Measurements from ENCODE around the gene DCDC2B. TPM values are rescaled to one million over a fixed set of nuclear protein-coding genes. Genes with fewer than 3 reads are reported as not detected.

Gene DCDC2B
- polyA plus RNA-seq, 3 donors from 2014 or later, result not detected

DNA sequence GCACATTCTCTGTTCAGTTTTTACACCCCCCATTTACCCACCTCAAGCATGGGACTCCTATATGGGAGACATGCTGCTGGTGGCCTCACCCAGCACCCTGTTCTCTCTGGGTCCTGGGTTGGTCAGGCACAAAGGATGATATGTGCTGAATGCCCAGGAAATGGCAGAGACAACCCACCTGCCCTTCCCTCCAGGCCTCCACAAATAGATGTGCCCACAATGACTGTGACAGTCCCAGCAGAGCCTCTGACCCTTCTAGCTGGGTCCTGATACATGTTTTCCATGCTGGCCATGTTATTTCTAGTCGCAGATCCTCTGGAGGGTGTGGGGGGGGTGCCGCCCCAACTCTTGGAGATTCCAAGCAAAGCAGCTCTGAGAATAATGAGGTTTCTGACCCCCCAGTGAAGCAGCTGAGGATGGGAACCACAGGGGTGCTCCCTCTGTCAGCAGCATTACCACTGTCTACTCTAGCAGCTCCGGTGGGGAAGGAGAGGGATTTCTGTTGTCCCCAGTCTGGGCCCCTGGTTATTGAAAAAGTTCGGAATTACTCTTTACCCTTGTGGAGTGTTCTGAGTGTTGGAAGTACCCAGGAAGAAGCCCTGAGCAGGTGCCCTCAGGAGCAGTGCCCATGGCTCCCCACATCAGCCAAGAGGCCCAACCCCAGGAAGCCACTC is 9.7 kb upstream of the DCDC2B start:
- H3K9me3 Mint-ChIP-seq, result no peaks in the 10 kb centered on the region
- peaks cover 57 to 78% of the 10 kb centered on the region in 2 donors for H3K4me1 Mint-ChIP-seq
- peaks cover 2 to 4% (median 3%) of the 10 kb centered on the region in 3 donors for H3K27me3 Mint-ChIP-seq (ENCODE audit: low read depth in 3 of 3)
- DNase-seq, result no peak
- peak overlapping the region in 5 of 6 donors; percentile 32 to 98 (median 93) for H3K27ac Mint-ChIP-seq
- H3K4me3 Mint-ChIP-seq, result peak overlapping the region in 1 of 5 donors; percentile 14
- H3K36me3 Mint-ChIP-seq, result peaks cover under 1 to 29% (median 3%) of the 10 kb centered on the region in 3 donors

DNA sequence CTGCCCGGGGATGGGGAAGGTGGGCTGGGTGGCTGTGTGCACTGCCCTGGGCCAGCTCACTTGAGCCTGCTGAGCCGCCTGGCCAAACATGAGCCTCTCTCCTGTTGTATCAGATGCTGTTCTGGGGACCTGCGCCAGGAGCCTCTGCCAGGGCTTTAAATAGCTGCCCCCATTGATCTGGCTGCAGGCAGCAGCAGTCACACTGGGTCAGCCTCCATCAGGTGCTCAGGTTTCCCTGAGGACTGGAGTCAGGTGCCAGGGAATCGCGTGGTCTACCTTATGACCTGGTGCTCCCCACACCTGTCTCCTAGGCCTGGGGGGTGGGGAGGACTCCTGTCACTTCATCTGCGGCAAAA is 9.2 kb upstream of the DCDC2B start:
- no peaks in the 10 kb centered on the region for H3K9me3 Mint-ChIP-seq
- H3K4me1 Mint-ChIP-seq, result peaks cover 61 to 75% of the 10 kb centered on the region in 2 donors
- DNase-seq, result no peak
- peaks cover 2 to 4% (median 3%) of the 10 kb centered on the region in 3 donors for H3K27me3 Mint-ChIP-seq (ENCODE audit: low read depth in 3 of 3)
- H3K4me3 Mint-ChIP-seq, result peak overlapping the region; percentile 90 to 98 (median 95)
- peak overlapping the region in 5 of 6 donors; percentile 85 to 98 (median 94) for H3K27ac Mint-ChIP-seq
- peaks cover 0 to 25% (median 0%) of the 10 kb centered on the region in 3 donors for H3K36me3 Mint-ChIP-seq

DNA sequence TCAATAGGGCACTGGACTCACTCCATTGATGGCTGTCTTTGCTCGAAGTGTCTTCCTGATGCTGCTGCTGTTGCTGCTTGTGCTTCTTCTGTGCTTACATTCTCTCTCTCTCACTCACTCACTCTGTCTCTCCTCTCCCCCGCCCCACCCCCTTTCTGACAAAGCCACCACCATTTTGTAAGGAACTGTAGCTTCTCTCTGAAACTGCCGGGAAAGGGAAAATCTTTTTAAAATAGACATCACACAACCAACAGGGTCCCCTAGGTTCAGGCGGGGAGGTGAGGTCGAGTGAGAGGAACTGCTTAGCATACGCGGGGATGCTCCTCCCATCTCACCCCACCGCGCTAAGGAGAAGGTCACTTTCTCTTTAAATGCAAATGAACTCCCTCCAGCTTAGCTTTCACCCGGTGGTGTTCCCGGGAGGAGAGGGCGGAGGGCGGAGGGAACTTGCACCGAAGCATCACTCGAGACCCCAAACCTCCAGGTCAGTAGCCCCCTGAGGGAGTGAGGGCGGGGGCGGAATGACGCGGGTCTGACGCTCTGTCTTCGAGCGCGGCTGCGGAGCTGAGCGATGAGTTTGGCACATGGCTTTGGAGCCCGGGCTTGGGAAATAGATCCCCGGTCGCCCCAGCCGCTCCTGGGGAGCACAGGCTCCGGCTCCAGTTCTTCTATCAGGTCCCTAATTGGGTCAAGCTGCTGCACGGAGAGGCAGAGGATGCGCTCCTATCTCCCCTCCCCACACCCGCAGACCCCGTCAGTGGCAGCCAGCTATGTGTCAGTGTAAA is 8.5 kb upstream of the DCDC2B start, which contains the start of gene CCDC28B:
Gene CCDC28B (plus strand): TSS at position 370 of the 785 bp plus-strand sequence. CDS start 1,341 bp downstream, outside the sequence.
- Mint-ChIP-seq H3K4me1 (peaks cover 63 to 68% of the 10 kb centered on the region in 2 donors), H3K27me3 (ENCODE audit: low read depth in 3 of 3) (peaks cover 2 to 4% (median 4%) of the 10 kb centered on the region in 3 donors), H3K9me3 (no peaks in the 10 kb centered on the region), H3K36me3 (peaks cover 0 to 20% (median 0%) of the 10 kb centered on the region in 3 donors), H3K4me3 (peak within 1 kb of the TSS; percentile 95 to 98 (median 96)), H3K27ac (peak within 1 kb of the TSS; percentile 85 to 99 (median 98))
- DNase-seq, result peak; percentile 60 to 64 (median 62)

DNA sequence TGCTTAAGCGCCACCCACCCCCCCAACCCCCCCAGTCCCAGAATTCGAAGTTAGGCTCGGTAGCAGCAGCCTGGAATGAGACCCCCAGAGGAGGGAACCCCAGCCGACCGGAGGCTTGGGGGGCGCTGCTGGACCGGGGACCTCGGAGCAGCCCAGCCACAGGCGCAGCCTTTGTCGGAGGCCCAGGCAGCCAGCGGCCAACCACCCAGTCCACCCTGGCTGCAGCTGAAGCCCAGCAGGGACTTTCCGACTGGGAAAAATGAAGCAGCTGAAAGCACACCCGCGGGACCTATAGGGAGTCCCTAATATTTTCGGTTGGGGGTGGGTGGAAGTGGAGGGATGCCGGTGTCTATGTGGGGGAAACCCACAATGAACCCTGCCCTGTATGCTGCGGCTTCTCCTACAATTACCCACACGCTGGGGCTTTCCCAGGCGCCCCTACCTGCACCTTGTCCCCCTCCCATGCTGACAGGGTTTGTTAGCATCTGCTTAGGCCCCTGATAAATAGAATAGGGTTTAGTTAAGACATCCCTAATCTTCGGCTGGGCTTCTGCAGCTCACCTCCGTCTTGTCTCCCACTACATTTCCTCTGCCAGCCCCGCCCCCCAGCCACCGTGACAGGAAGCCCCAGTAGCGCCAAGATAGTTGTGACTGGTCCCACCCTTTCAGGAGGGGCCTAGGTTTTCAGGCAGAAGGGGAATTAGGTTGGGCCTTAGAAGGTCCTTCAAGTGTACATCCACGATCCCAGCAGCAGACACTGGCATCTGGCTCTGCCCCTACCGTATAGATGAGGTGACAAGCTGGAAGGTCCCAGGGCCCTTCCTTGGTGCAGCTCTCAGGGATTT is 7.7 kb upstream of the DCDC2B start:
- H3K4me1 Mint-ChIP-seq, result peaks cover 64 to 68% of the 10 kb centered on the region in 2 donors
- no peaks in the 10 kb centered on the region for H3K9me3 Mint-ChIP-seq
- H3K27me3 Mint-ChIP-seq (ENCODE audit: low read depth in 3 of 3), result peaks cover 0 to 10% (median 5%) of the 10 kb centered on the region in 3 donors
- peak overlapping the region; percentile 95 to 98 (median 96) for H3K4me3 Mint-ChIP-seq
- peak; percentile 76 to 79 (median 77) for DNase-seq
- peaks cover 0 to 14% (median 0%) of the 10 kb centered on the region in 3 donors for H3K36me3 Mint-ChIP-seq
- H3K27ac Mint-ChIP-seq, result peak overlapping the region; percentile 85 to 99 (median 98)

DNA sequence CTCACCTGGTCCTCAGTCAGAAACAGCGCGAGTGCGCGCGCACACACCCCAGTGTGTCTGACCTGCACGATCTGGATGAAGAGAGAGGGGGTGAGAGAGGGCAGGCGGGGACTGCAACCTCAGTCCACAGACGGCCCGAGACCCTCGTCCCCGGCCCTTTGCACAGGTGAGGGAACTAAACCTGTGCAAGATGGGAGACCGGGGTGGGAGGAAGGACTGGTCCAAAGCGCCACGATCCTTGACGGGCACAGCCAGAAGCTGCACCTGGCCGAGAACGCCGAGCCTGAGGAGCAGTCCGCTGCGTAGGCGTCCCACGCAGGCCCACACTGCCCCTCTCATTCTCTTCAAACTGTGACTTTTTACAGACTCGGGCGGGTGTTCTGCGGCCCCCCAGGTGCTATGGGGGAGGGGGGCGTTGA is 3.9 kb upstream of the DCDC2B start:
- no peak for DNase-seq
- Mint-ChIP-seq H3K4me1 (peaks cover 49 to 52% of the 10 kb centered on the region in 2 donors), H3K27ac (peak overlapping the region; percentile 71 to 87 (median 81))

DNA sequence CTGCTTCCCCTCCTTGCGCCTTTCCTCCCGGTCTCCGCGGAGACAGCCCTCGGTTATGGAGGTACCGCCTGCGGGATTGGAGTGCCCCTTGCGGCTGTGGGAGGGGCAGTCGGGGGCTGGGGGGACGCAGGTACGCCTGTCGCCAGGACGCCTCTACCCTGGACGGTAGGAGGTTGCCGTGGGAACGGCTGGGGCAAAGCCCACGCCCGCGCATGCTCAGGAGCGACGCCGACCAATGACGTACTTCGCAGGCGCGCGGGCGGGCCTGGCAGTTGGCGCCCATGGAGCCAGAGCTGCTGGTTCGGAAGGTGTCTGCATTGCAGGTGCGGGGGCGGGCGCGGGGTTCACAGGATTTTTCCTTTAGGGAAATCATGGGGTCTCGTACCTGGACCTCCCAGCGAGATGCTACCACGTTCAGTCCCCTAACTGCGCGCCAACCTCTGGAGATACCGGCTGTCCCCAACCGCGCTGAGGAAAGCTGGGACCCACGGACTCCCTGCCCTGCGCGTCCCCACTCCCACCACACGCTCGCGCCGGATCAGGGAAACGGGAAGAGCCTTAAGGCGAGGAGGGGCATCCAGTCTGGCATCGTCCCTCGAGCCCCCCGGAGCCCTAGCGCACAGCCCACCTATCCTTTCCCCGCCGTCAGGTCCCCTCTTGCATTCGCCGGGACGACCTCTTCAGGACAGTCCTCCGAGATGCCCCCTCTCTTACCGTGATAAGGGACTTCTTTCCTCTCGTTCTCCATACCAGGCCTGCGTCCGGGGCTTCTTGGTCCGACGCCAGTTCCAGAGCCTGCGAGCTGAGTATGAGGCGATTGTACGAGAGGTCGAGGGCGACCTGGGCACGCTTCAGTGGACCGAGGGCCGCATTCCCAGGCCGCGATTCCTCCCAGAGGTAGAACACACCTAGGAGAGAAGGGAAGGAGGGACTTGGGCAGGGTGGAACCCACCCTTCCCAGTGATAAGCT is 3.2 kb upstream of the DCDC2B start, which contains the start of gene IQCC:
Gene IQCC (plus strand): TSS at position 271 of the 970 bp plus-strand sequence. CDS start 11 bp downstream, at position 282.
- H3K27me3 Mint-ChIP-seq (ENCODE audit: low read depth in 3 of 3), result peaks cover 0 to 12% (median 5%) of the 10 kb centered on the region in 3 donors
- H3K27ac Mint-ChIP-seq, result peak within 1 kb of the TSS; percentile 80 to 91 (median 85)
- H3K4me3 Mint-ChIP-seq, result peak within 1 kb of the TSS; percentile 84 to 88 (median 85)
- no peaks in the 10 kb centered on the region for H3K9me3 Mint-ChIP-seq
- DNase-seq, result peak; percentile 83 to 85 (median 85)
- no peaks in the 10 kb centered on the region for H3K36me3 Mint-ChIP-seq
- peaks cover 43 to 45% of the 10 kb centered on the region in 2 donors for H3K4me1 Mint-ChIP-seq

More for the DNA sequence above, 3.9 kb upstream of the DCDC2B start:
- Mint-ChIP-seq H3K9me3 (no peaks in the 10 kb centered on the region), H3K36me3 (no peaks in the 10 kb centered on the region), H3K27me3 (ENCODE audit: low read depth in 3 of 3) (peaks cover 0 to 12% (median 5%) of the 10 kb centered on the region in 3 donors), H3K4me3 (peak overlapping the region; percentile 84 to 88 (median 85))

DNA sequence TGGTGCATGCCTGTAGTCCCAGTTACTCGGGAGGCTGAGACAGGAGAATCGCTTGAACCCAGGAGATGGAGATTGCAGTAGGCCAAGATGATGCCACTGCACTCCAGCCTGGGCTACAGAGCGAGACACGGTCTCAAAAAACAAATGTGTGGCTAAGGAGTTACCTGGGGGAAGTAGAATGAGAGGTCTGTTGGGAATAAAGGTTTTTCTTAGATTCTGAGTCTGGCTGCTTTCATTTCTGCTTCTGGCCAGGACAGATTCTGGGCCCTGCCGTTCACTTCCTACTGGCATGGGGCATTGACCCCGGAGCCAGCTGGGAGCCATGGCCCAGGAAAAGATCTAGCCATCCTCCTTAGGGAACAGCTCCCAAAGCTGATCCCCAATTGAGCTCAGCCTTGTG is 420 bp upstream of the DCDC2B start:
- DNase-seq, result no peak
- peaks cover 25% of the 10 kb centered on the region in 2 donors for H3K4me1 Mint-ChIP-seq
- no peaks in the 10 kb centered on the region for H3K9me3 Mint-ChIP-seq
- H3K4me3 Mint-ChIP-seq, result no peak overlapping the region
- H3K27me3 Mint-ChIP-seq (ENCODE audit: low read depth in 3 of 3), result peaks cover 0 to 8% (median 1%) of the 10 kb centered on the region in 3 donors
- no peaks in the 10 kb centered on the region for H3K36me3 Mint-ChIP-seq
- H3K27ac Mint-ChIP-seq, result peak overlapping the region in 1 of 6 donors; percentile 59

DNA sequence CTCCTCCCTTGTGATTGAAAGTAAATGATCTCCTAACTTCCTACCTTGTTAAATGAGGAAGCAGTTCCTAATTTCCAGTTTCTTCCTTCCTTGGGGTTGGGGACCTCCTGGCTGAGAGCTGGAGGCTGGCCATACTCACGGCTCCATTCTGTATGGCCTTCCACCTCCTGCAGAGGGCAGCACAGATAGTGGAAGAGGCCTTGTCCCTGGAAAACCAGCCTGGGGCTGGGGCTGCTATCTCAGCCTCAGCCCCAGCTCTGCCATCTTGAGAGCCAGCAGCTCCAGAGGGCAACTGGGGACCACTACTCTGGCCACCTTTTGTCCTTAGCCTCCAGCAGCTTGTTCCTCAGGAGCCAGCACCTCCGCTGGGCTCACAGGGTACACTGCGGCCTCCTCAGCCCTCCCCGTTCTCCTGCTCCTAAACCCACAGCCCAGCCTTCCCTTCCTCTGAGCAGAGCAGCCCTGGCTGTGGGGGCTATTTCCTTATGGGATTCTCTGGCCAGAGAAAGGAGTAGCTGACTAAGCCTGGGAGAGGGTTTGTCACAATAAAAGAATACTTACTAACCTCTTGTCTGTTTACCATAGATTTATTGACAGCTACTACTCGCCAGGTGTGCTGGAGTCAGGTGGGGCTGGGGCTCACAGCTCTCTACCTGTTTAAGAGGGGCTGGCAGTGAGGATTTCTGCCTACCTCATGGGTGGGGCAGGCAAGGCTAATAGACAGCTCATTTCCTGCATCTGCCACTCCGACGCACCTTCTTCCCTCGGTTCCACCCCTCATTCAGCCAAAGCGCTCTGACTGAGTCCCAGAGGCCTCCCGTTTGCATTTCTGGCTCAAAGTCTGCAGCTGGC is 7.0 kb downstream of the DCDC2B start:
- Mint-ChIP-seq H3K9me3 (no peaks in the 10 kb centered on the region), H3K4me1 (peaks cover 5 to 6% of the 10 kb centered on the region in 2 donors), H3K36me3 (peaks cover 0 to 9% (median 4%) of the 10 kb centered on the region in 3 donors), H3K4me3 (no peak overlapping the region), H3K27me3 (ENCODE audit: low read depth in 3 of 3) (peaks cover 0 to 1% (median 0%) of the 10 kb centered on the region in 3 donors), H3K27ac (peak overlapping the region in 3 of 6 donors; percentile 34 to 76 (median 65))
- DNase-seq, result peak; percentile 36 to 47 (median 43)

DNA sequence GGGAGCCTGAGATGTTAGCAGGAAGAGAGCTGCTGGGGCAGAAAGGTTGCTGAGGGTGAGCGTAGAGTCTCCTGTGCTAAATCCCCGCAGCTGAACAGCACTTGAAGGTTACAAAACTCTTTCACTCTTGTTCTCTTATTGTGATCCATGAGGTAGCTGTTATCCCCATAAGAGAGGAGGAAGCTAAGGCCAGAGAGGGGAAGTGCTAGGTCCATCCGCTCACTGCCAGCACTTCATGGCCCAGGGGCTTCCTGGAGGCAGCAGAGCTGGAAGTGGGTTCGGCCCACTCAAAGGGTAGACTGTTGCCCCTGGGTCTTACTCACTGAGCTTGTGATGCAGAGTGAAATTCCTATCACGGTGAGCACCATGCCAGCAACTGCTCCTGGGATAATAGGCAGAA is 7.7 kb downstream of the DCDC2B start:
- no peaks in the 10 kb centered on the region for H3K9me3 Mint-ChIP-seq
- no peak for DNase-seq
- H3K4me3 Mint-ChIP-seq, result no peak overlapping the region
- H3K27me3 Mint-ChIP-seq (ENCODE audit: low read depth in 3 of 3), result peaks cover 0 to 1% (median 0%) of the 10 kb centered on the region in 3 donors
- peaks cover 0 to 9% (median 4%) of the 10 kb centered on the region in 3 donors for H3K36me3 Mint-ChIP-seq
- H3K27ac Mint-ChIP-seq, result no peak overlapping the region
- H3K4me1 Mint-ChIP-seq, result peaks cover 8 to 12% of the 10 kb centered on the region in 2 donors

DNA sequence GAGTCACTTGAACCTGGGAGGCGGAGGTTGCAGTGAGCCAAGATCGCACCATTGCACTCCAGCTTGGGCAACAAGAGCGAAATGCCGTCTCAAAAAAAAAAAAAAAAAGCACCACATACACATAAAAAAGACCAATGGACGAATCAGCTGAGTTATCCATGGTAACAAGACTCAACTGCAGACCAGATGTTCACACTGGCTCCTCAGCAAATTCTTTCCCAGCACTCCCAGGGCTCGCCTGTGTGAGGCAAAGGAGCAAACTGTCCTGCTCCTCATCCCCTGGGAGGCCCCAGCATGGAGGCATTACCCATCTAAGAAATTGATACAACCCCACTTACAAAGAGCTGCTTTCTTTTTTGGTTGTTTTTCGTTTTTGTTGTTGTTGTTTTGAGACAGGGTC is 10.1 kb downstream of the DCDC2B start:
- no peak overlapping the region for H3K27ac Mint-ChIP-seq
- H3K4me3 Mint-ChIP-seq, result no peak overlapping the region
- peaks cover 0 to 12% (median 4%) of the 10 kb centered on the region in 3 donors for H3K36me3 Mint-ChIP-seq
- DNase-seq, result no peak
- H3K9me3 Mint-ChIP-seq, result no peaks in the 10 kb centered on the region
- H3K27me3 Mint-ChIP-seq (ENCODE audit: low read depth in 3 of 3), result peaks cover 0 to 8% (median 4%) of the 10 kb centered on the region in 3 donors
- H3K4me1 Mint-ChIP-seq, result peaks cover 28 to 36% of the 10 kb centered on the region in 2 donors

DNA sequence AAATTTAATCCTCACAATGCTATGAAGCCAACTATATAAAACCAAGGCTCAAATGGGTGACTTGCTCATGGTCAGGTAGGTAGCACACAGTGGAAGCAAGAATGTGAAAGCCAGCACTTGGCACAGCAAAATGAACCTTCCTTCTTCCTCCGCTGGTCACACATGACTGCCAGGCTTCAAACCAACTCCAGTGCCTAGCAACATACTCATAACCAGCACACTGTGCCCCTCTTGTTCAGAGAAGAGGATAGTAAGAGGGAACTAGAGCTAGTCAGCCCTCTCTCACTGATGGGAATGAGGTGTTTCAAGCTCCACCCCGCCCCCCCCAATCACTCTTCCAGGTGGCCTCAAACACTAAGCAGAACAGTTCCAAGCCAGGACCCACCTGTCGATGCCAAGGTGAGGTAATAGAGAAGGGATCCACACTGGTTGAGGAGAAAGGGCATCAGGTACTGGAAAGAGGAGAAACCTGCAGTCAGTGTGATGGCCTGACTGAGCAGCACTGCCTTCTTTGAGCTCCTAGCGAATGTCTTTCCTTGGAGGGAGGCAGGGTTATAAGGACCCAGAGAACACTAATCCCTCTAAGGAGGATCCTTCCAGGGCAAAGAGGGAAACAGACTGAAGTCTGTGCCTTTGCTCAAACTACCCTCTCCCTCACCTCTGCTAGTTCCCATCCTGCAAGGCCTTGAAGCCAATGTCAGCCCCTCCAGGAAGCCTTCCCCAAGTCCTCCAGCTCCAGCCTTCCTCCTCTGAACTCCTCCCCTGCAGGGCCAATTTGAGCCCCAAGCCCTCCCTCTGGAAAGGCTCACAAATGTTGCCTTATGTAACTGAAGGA is 12.1 kb downstream of the DCDC2B start:
- Mint-ChIP-seq H3K27ac (peak overlapping the region; percentile 96 to 99 (median 98)), H3K27me3 (ENCODE audit: low read depth in 3 of 3) (peaks cover 0 to 8% (median 4%) of the 10 kb centered on the region in 3 donors), H3K4me1 (peaks cover 33 to 43% of the 10 kb centered on the region in 2 donors), H3K4me3 (peak overlapping the region; percentile 97 to 99 (median 97)), H3K9me3 (no peaks in the 10 kb centered on the region), H3K36me3 (peaks cover 4 to 18% (median 9%) of the 10 kb centered on the region in 3 donors)
- DNase-seq, result no peak
